T follicular helper cell (primary cell): ENCODE results near the gene HIGD1C.
"Not testable (repeated sequence)": the region's sequence is repeated elsewhere in the genome, so short reads cannot be mapped to it uniquely, and the experiment has no call there.

Experiments used
- DNase-seq: peaks from one replicate; pipeline ENCODE4 v3.0.0-alpha.2; 2020; ENCODE audit warnings: low read depth
- total RNA-seq, 2 experiments: gene quantifications; one replicate each; lab custom pipeline; 2026; lab: John Stamatoyannopoulos, UW

HIGD1C gene
- 0 reads per million in 2 experiments for total RNA-seq

- DNase-seq = no peak
These were observed at the start of gene HIGD1C for GRCh38 chr12:50952510-50952909. Gene HIGD1C, plus strand, starts transcription at chr12:50952544. Its CDS starts 1,455 bp downstream, at chr12:50953999.

GRCh38 chr12:50908479-50908878 is 43.9 kb upstream of the HIGD1C start:
- not testable (repeated sequence) for DNase-seq

GRCh38 chr12:50912361-50912760 is 40.0 kb upstream of the HIGD1C start:
- not testable (repeated sequence) for DNase-seq

- no peak for DNase-seq
These were observed 39.1 kb upstream of the HIGD1C start for GRCh38 chr12:50913224-50913623.

GRCh38 chr12:50914872-50915484 is 37.4 kb upstream of the HIGD1C start:
- DNase-seq = no peak

GRCh38 chr12:50916292-50916691 is 36.1 kb upstream of the HIGD1C start:
- no peak for DNase-seq

- DNase-seq = no peak
These were observed 33.6 kb upstream of the HIGD1C start for GRCh38 chr12:50918584-50919316.

- DNase-seq = no peak
These were observed 29.5 kb upstream of the HIGD1C start for GRCh38 chr12:50922820-50923219.

GRCh38 chr12:50923361-50924130 is 28.8 kb upstream of the HIGD1C start:
- no peak for DNase-seq

- no peak for DNase-seq
These were observed 28.3 kb upstream of the HIGD1C start for GRCh38 chr12:50924131-50924438.

- DNase-seq = no peak
These were observed 27.7 kb upstream of the HIGD1C start for GRCh38 chr12:50924439-50925341.

- no peak for DNase-seq
These were observed 27.0 kb upstream of the HIGD1C start for GRCh38 chr12:50925342-50925651.

GRCh38 chr12:50925920-50926319 is 26.4 kb upstream of the HIGD1C start:
- DNase-seq = no peak

- no peak for DNase-seq
These were observed 25.9 kb upstream of the HIGD1C start for GRCh38 chr12:50926415-50926814.

- not testable (repeated sequence) for DNase-seq
These were observed 25.4 kb upstream of the HIGD1C start for GRCh38 chr12:50926932-50927331.

- no peak for DNase-seq
These were observed 25.0 kb upstream of the HIGD1C start for GRCh38 chr12:50927356-50927755.

GRCh38 chr12:50927766-50928224 is 24.5 kb upstream of the HIGD1C start:
- DNase-seq = no peak

- no peak for DNase-seq
These were observed 24.0 kb upstream of the HIGD1C start for GRCh38 chr12:50928392-50928791.

- DNase-seq = no peak
These were observed 22.5 kb upstream of the HIGD1C start for GRCh38 chr12:50929831-50930230.

- DNase-seq = not testable (repeated sequence)
These were observed 21.9 kb upstream of the HIGD1C start for GRCh38 chr12:50930477-50930876.

- DNase-seq = no peak
These were observed 19.5 kb upstream of the HIGD1C start for GRCh38 chr12:50932787-50933280.
